ENCODE data around the gene SMYD3.

Gene SMYD3

DNA sequence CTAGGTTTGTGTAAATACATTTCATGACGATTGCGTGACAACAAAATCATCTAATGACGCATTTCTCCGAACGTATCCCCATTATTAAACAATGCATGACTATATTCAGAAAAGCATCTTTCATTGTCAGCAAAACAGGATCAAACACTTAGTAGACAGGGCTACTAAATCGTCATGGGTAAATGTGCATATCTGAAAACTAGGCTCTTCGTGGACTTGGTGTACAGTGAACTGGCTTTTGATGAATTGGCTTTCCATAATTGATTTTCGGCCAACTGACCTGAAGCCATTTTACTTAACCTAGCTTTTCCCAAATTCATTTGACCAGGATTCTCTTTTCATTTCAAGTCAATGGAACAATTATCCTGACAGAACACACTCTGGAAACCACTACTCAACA is 665.0 kb downstream of the SMYD3 start:
- TF ChIP-seq, protein P1, sequence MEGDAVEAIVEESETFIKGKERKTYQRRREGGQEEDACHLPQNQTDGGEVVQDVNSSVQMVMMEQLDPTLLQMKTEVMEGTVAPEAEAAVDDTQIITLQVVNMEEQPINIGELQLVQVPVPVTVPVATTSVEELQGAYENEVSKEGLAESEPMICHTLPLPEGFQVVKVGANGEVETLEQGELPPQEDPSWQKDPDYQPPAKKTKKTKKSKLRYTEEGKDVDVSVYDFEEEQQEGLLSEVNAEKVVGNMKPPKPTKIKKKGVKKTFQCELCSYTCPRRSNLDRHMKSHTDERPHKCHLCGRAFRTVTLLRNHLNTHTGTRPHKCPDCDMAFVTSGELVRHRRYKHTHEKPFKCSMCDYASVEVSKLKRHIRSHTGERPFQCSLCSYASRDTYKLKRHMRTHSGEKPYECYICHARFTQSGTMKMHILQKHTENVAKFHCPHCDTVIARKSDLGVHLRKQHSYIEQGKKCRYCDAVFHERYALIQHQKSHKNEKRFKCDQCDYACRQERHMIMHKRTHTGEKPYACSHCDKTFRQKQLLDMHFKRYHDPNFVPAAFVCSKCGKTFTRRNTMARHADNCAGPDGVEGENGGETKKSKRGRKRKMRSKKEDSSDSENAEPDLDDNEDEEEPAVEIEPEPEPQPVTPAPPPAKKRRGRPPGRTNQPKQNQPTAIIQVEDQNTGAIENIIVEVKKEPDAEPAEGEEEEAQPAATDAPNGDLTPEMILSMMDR (IDR thresholded peaks at IDR 0.05; ENCODE audit: borderline replicate concordance, insufficient read depth, low read depth, low read length) = no peak
- H3K4me3 ChIP-seq (ENCODE audit: low read depth, low read length) = no peak overlapping the region

DNA sequence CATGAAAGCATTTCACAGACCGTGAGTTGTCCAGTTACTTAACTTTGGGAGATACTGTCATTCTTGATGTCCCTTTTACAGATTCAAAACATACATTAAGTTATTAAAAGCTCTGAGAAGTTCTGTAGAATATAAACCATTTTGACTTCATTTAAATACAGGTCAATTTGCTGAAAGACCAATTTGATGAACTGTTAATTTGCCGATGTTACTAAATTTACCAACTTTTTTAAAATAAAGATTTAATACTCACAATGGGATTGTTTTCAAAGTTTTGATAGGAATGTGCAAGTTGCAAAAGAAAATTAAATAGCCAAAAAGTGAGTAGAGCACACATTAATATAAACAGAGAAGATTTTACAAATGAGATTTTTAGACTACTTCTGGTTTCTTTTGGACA is 666.1 kb downstream of the SMYD3 start:
- TF ChIP-seq, protein P1 (IDR thresholded peaks at IDR 0.05; ENCODE audit: borderline replicate concordance, insufficient read depth, low read depth, low read length) = no peak
- H3K4me3 ChIP-seq (ENCODE audit: low read depth, low read length) = no peak overlapping the region

DNA sequence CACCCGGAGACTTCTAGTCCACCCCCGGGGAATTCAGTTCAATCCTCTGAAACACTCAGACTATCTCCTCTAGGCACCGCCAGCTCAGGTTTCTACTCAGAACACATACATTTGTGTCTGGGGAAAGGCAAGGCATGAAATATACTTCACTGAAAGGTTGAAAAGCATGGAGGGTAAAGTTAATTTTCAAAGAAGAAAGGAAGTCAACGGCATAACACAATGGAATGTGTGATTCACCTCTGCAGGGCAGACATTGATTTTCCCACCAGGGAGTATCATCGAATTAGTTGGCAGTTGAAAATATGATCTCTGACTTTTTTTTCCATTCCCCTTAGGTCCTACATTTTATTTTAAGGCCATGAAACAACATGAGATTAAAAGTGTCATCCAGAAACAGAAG is 669.4 kb downstream of the SMYD3 start:
- H3K4me3 ChIP-seq (ENCODE audit: low read depth, low read length) = no peak overlapping the region
- TF ChIP-seq, protein P1 (IDR thresholded peaks at IDR 0.05; ENCODE audit: borderline replicate concordance, insufficient read depth, low read depth, low read length) = no peak

DNA sequence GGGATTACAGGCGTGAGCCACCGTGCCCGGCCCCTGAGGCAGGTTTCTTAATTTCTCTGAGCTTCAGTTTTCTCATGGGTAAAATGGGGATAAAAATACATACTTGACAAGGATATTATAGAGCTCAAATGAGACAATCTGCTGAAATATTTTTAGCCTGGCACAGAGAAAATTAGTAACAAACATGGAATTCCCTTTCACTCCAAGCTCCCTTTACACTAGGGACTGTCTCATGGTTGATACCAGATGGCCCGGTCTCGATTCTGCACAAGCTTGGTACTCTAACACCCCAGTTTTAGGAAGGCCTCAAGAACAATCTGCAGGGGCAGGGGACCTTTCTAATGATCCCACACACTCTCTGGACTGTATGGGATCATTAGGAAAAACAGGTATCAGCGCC is 671.7 kb downstream of the SMYD3 start:
- H3K4me3 ChIP-seq (ENCODE audit: low read depth, low read length) = no peak overlapping the region
- TF ChIP-seq, protein P1 (IDR thresholded peaks at IDR 0.05; ENCODE audit: borderline replicate concordance, insufficient read depth, low read depth, low read length) = no peak

DNA sequence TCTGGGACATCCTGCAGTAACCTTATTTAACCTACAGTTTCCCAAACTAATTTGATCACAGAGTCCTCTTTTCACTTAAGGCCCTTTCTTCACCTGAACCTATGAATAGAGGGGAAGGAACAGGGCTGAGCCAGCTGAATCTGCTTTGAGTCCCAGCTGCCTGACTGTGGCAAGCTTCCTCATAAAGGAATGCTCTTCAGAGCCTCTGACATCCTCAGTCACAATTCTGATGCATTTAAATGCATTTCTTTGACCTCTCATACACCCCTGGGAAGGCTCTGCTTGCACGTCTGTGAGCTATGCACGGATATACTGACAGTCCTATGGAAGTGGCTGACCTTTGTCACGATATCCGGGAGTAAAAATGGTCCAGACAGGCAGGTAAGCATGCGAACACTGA is 673.1 kb downstream of the SMYD3 start:
- H3K4me3 ChIP-seq (ENCODE audit: low read depth, low read length) = no peak overlapping the region
- TF ChIP-seq, protein P1 (IDR thresholded peaks at IDR 0.05; ENCODE audit: borderline replicate concordance, insufficient read depth, low read depth, low read length) = no peak

DNA sequence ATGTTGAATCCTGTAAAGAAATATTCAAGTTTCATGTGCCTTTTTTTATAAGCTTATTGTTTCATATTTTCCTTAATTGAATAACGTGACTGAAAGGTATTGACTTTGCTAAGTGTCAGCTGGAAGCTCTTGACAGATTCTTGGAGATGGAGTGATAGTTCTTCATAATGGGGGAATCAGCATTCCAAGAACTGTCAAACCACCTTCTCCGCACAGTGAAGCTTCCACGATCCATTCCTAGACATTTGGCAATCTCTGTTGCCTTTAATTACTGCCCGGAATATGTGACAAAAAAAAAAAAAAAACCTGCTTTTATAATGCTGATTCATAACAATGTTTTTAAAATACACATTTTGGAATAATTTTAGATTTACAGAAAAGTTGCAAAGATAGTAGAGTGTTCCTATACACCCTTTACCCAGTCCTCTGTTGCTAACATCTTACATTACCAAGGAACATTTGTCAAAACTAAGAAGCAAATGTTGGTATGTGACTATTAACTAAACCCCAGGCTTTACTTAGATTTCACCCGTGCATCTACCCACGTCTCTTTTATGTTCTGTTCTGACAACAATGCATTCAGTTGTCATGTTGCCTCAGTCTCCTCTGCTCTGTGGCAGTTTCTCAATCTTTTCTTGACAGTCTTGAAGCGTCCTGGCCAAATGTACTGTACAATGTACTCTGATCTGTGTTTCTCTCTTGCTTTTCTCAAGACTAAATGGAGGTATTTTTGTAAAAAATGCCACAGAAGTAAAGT is 674.1 kb downstream of the SMYD3 start:
- TF ChIP-seq, protein P1 (IDR thresholded peaks at IDR 0.05; ENCODE audit: borderline replicate concordance, insufficient read depth, low read depth, low read length) = no peak
- no peak overlapping the region for H3K4me3 ChIP-seq (ENCODE audit: low read depth, low read length)

DNA sequence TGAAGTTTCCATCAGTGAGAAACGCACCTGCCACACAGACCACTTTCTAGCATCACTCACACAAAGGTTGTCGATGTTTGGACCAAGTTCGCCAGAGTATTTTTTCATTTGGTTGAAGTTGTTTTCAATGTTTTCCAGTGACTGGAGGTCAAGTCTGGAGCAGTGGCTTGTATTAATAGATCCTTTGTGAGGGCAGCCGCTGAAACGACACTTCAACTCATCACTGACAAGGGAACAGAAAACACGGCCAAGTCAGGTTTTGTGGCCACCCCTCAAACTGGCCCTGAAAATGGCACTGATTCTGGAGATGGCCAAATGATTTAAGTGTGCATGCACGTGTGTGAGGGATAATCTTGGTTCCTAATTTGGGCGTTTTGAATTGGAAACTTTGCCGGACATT is 675.6 kb downstream of the SMYD3 start:
- TF ChIP-seq, protein P1 (IDR thresholded peaks at IDR 0.05; ENCODE audit: borderline replicate concordance, insufficient read depth, low read depth, low read length) = no peak
- no peak overlapping the region for H3K4me3 ChIP-seq (ENCODE audit: low read depth, low read length)
